Liver (tissue), 9 donors: ENCODE data around the gene TMSB15A. TPM values are rescaled to one million over a fixed set of nuclear protein-coding genes. Genes with fewer than 3 reads are reported as not detected.
"Not testable (repeated sequence)": the region's sequence is repeated elsewhere in the genome, so short reads cannot be mapped to it uniquely, and the experiment has no call there.

Source experiments
- DNase-seq: peaks from one replicate; pipeline ENCODE4 v3.0.0-alpha.2; 2017; ENCODE audit warnings: low spot score
- H3K27ac ChIP-seq, 2 donors: one replicate each; pipeline ENCODE4 v1.7.0; 2013; ENCODE audit warnings: inconsistent platforms in 2 of 2, low read length in 2 of 2, control low read depth in 1 of 2, low read depth in 1 of 2, mild to moderate bottlenecking in 1 of 2
- H3K27me3 ChIP-seq, 4 donors: one replicate each; pipeline versions ENCODE4 v1.6.1 to v1.7.0; 2013; ENCODE audit warnings: low read length in 3 of 4, inconsistent platforms in 1 of 4, mild to moderate bottlenecking in 1 of 4, moderate library complexity in 1 of 4; ENCODE audit not compliant: control insufficient read depth in 4 of 4, insufficient read depth in 4 of 4
- H3K36me3 ChIP-seq, 4 donors: one replicate each; pipeline versions ENCODE4 v1.6.1 to v1.7.0; 2013; ENCODE audit warnings: low read length in 3 of 4, mild to moderate bottlenecking in 3 of 4, low read depth in 1 of 4, moderate library complexity in 1 of 4; ENCODE audit not compliant: control insufficient read depth in 4 of 4, insufficient read depth in 3 of 4
- H3K4me1 ChIP-seq, 4 donors: one replicate each; pipeline versions ENCODE4 v1.6.1 to v1.7.0; 2013; ENCODE audit warnings: low read length in 3 of 4, mild to moderate bottlenecking in 3 of 4, moderate library complexity in 1 of 4; ENCODE audit not compliant: control insufficient read depth in 4 of 4, insufficient read depth in 4 of 4
- H3K4me3 ChIP-seq, 3 donors: one replicate each; pipeline versions ENCODE4 v1.6.1 to v1.7.0; 2013; ENCODE audit warnings: low read length in 3 of 3, control low read depth in 1 of 3, low read depth in 1 of 3, mild to moderate bottlenecking in 1 of 3
- H3K9ac ChIP-seq, 2 donors: one replicate each; pipeline ENCODE4 v1.7.0; 2013; ENCODE audit warnings: low read length in 2 of 2, mild to moderate bottlenecking in 2 of 2, moderate library complexity in 2 of 2, control low read depth in 1 of 2, low read depth in 1 of 2
- H3K9me3 ChIP-seq, 4 donors: one replicate each; pipeline versions ENCODE4 v1.6.1 to v1.7.0; 2013; ENCODE audit warnings: low read length in 3 of 4; ENCODE audit not compliant: control insufficient read depth in 4 of 4
- EGR1 ChIP-seq, 2 donors: IDR thresholded peaks; 2 replicates each; pipeline ENCODE4 v1.6.1; 2016 to 2018; ENCODE audit warnings: antibody characterized with exemption in 2 of 2, low read depth in 2 of 2
- FOXA1 ChIP-seq: IDR thresholded peaks from 2 replicates; pipeline ENCODE4 v1.6.1; 2016; ENCODE audit warnings: antibody characterized with exemption
- FOXA2 ChIP-seq: IDR thresholded peaks from 2 replicates; pipeline ENCODE4 v1.6.1; 2016; ENCODE audit warnings: antibody characterized with exemption
- GABPA ChIP-seq, 2 donors: IDR thresholded peaks in 1 of 2; conservative IDR thresholded peaks in 1 of 2; 2 replicates each; pipeline ENCODE4 v1.6.1; 2016; ENCODE audit warnings: antibody characterized with exemption in 2 of 2, mild to moderate bottlenecking in 1 of 2, moderate library complexity in 1 of 2
- HNF4A ChIP-seq, 2 donors: conservative IDR thresholded peaks; 2 replicates each; pipeline ENCODE4 v1.6.1; 2016; ENCODE audit warnings: antibody characterized with exemption in 2 of 2, mild to moderate bottlenecking in 2 of 2
- HNF4G ChIP-seq: IDR thresholded peaks from 2 replicates; pipeline ENCODE4 v1.6.1; 2016; ENCODE audit warnings: antibody characterized with exemption
- JUND ChIP-seq, 2 donors: IDR thresholded peaks; 2 replicates each; pipeline ENCODE4 v1.6.1; 2016; ENCODE audit warnings: antibody characterized with exemption in 2 of 2
- RAD21 ChIP-seq, 2 donors: IDR thresholded peaks; 2 replicates each; pipeline ENCODE4 v1.6.1; 2016; ENCODE audit warnings: antibody characterized with exemption in 2 of 2, mild to moderate bottlenecking in 2 of 2
- RXRA ChIP-seq, 2 donors: IDR thresholded peaks; 2 replicates each; pipeline ENCODE4 v1.6.1; 2017 to 2018; ENCODE audit warnings: antibody characterized with exemption in 2 of 2, mild to moderate bottlenecking in 1 of 2
- SP1 ChIP-seq: IDR thresholded peaks from 2 replicates; pipeline ENCODE4 v1.6.1; 2018; ENCODE audit warnings: antibody characterized with exemption, mild to moderate bottlenecking
- YY1 ChIP-seq: IDR thresholded peaks from 2 replicates; pipeline ENCODE4 v1.6.1; 2016; ENCODE audit warnings: antibody characterized with exemption, mild to moderate bottlenecking
- WGBS: extraction: QIAGEN DNeasy Blood & Tissue Kit; methylation state at CpG from one replicate; pipeline ENCODE4 v1.1.7; 2013; 5-methylcytosine and 5-hydroxymethylcytosine counted together
- polyA plus RNA-seq, 2 donors: library from polyadenylated mRNA; stranded (reverse) in 1 of 2; unstranded in 1 of 2; fragments of 200-250 nt in 1 of 2; fragments of >200 nt in 1 of 2; fragmentation: Nextera tagmentation in 1 of 2; extraction: Ambion mirVana in 1 of 2; gene quantifications; one replicate each; pipeline versions ENCODE4 v1.2.1 to v1.2.3, GENCODE V29; 2013 to 2015
- total RNA-seq, 2 donors: library from RNA; depleted of rRNA; stranded (reverse); fragments of >200 nt; gene quantifications; one replicate each; pipeline ENCODE4 v1.2.3, GENCODE V29; 2014
- TF ChIP-seq, protein P1 (sequence below): IDR thresholded peaks from 2 replicates; pipeline ENCODE4 v1.6.1; 2016; ENCODE audit warnings: antibody characterized with exemption
- TF ChIP-seq, protein P2 (sequence below): IDR thresholded peaks from 2 replicates; pipeline ENCODE4 v1.6.1; 2016; ENCODE audit warnings: antibody characterized with exemption
- TF ChIP-seq, protein P3 (sequence below): fragments of 150-350 bp; IDR thresholded peaks from 2 replicates; pipeline ENCODE4 v1.5.1; 2017; ENCODE audit warnings: improper control_type of control experiment, low read depth, low read length; ENCODE audit not compliant: missing input control
- TF ChIP-seq, protein P4 (sequence below): IDR thresholded peaks from 2 replicates; pipeline ENCODE4 v1.6.1; 2016; ENCODE audit warnings: antibody characterized with exemption, mild to moderate bottlenecking
- donor health status: healthy.
- donor health status: healthy.
- donor health status: healthy.
- donor health status: healthy.
- donor health status: healthy.

Gene TMSB15A
- total and polyA plus RNA-seq, 4 donors: 0.25 to 0.40 (median 0.28) TPM; not detected in 1

DNA sequence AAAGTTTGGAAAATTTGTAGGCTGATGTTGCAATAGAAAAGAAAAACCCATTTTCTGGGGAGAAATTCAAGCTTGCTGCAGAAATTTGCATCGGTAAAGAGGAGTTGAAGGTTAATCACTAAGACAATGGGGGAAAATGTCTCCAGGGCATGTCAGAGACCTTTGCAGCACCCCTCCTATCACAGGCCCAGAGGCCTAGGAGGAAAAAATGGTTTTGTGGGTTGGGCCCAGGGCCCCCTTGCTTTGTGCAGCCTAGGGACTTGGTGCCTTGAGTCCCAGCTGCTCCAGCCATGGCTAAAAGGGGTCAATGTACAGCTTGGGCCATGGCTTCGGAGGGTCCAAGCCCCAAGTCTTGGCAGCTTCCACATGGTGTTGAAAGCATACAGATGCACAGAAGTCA, 17.8 kb downstream of the TMSB15A start:
- TF ChIP-seq HNF4A (conservative IDR thresholded peaks at IDR 0.05) (no peak), HNF4G (no peak), JUND (IDR thresholded peaks at IDR 0.05) (no peak), GABPA (IDR thresholded peaks at IDR 0.05 in 1 of 2, conservative IDR thresholded peaks at IDR 0.05 in 1 of 2) (no peak), FOXA1 (no peak), RXRA (IDR thresholded peaks at IDR 0.05) (no peak), EGR1 (IDR thresholded peaks at IDR 0.05; ENCODE audit: low read depth in 2 of 2) (no peak), FOXA2 (no peak), YY1 (no peak)
- TF ChIP-seq, protein P1, sequence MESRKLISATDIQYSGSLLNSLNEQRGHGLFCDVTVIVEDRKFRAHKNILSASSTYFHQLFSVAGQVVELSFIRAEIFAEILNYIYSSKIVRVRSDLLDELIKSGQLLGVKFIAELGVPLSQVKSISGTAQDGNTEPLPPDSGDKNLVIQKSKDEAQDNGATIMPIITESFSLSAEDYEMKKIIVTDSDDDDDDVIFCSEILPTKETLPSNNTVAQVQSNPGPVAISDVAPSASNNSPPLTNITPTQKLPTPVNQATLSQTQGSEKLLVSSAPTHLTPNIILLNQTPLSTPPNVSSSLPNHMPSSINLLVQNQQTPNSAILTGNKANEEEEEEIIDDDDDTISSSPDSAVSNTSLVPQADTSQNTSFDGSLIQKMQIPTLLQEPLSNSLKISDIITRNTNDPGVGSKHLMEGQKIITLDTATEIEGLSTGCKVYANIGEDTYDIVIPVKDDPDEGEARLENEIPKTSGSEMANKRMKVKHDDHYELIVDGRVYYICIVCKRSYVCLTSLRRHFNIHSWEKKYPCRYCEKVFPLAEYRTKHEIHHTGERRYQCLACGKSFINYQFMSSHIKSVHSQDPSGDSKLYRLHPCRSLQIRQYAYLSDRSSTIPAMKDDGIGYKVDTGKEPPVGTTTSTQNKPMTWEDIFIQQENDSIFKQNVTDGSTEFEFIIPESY: no peak
- TF ChIP-seq, protein P2, sequence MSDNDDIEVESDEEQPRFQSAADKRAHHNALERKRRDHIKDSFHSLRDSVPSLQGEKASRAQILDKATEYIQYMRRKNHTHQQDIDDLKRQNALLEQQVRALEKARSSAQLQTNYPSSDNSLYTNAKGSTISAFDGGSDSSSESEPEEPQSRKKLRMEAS: no peak
- TF ChIP-seq, protein P3, sequence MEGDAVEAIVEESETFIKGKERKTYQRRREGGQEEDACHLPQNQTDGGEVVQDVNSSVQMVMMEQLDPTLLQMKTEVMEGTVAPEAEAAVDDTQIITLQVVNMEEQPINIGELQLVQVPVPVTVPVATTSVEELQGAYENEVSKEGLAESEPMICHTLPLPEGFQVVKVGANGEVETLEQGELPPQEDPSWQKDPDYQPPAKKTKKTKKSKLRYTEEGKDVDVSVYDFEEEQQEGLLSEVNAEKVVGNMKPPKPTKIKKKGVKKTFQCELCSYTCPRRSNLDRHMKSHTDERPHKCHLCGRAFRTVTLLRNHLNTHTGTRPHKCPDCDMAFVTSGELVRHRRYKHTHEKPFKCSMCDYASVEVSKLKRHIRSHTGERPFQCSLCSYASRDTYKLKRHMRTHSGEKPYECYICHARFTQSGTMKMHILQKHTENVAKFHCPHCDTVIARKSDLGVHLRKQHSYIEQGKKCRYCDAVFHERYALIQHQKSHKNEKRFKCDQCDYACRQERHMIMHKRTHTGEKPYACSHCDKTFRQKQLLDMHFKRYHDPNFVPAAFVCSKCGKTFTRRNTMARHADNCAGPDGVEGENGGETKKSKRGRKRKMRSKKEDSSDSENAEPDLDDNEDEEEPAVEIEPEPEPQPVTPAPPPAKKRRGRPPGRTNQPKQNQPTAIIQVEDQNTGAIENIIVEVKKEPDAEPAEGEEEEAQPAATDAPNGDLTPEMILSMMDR: no peak
- TF ChIP-seq, protein P4, sequence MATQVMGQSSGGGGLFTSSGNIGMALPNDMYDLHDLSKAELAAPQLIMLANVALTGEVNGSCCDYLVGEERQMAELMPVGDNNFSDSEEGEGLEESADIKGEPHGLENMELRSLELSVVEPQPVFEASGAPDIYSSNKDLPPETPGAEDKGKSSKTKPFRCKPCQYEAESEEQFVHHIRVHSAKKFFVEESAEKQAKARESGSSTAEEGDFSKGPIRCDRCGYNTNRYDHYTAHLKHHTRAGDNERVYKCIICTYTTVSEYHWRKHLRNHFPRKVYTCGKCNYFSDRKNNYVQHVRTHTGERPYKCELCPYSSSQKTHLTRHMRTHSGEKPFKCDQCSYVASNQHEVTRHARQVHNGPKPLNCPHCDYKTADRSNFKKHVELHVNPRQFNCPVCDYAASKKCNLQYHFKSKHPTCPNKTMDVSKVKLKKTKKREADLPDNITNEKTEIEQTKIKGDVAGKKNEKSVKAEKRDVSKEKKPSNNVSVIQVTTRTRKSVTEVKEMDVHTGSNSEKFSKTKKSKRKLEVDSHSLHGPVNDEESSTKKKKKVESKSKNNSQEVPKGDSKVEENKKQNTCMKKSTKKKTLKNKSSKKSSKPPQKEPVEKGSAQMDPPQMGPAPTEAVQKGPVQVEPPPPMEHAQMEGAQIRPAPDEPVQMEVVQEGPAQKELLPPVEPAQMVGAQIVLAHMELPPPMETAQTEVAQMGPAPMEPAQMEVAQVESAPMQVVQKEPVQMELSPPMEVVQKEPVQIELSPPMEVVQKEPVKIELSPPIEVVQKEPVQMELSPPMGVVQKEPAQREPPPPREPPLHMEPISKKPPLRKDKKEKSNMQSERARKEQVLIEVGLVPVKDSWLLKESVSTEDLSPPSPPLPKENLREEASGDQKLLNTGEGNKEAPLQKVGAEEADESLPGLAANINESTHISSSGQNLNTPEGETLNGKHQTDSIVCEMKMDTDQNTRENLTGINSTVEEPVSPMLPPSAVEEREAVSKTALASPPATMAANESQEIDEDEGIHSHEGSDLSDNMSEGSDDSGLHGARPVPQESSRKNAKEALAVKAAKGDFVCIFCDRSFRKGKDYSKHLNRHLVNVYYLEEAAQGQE: no peak
- H3K4me1 ChIP-seq: no peaks in the 10 kb centered on the region
- DNase-seq: no peak
- H3K9me3 ChIP-seq: no peaks in the 10 kb centered on the region
- H3K27me3 ChIP-seq: no peaks in the 10 kb centered on the region
- WGBS: 94% methylated on average over 2 of the region's 2 CpGs
- H3K27ac ChIP-seq: no peak overlapping the region
- H3K4me3 ChIP-seq: no peak overlapping the region
- no peak overlapping the region for H3K9ac ChIP-seq
- H3K36me3 ChIP-seq: no peaks in the 10 kb centered on the region

DNA sequence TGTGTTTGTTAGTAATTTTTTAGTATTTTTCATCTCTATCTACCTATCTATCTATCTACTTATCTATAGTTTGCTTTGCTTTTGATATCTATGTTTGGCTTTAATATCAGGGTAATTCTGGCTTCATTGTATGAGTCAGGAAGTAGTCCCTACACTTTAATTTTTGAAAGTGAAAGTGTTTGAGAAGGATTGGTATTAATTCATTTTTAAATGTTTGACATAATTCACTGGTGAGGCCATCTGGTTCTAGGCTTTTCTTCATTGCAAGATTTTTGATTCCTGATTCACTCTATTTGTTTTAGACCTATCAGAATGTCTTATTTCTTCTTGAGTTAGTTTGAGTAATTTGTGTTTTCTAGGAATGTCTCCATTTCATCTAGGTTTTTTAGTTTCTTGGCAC, 24.8 kb downstream of the TMSB15A start:
- Histone ChIP-seq H3K27ac (no peak overlapping the region), H3K9me3 (peaks cover 0 to 3% (median 0%) of the 10 kb centered on the region in 4 donors), H3K4me3 (no peak overlapping the region), H3K4me1 (no peaks in the 10 kb centered on the region), H3K36me3 (no peaks in the 10 kb centered on the region), H3K9ac (no peak overlapping the region), H3K27me3 (no peaks in the 10 kb centered on the region)
- no peak for TF ChIP-seq SP1
- no peak for TF ChIP-seq HNF4G
- no peak for TF ChIP-seq RAD21 (IDR thresholded peaks at IDR 0.05)
- TF ChIP-seq, protein P2: no peak
- TF ChIP-seq FOXA1: no peak
- DNase-seq: no peak

DNA sequence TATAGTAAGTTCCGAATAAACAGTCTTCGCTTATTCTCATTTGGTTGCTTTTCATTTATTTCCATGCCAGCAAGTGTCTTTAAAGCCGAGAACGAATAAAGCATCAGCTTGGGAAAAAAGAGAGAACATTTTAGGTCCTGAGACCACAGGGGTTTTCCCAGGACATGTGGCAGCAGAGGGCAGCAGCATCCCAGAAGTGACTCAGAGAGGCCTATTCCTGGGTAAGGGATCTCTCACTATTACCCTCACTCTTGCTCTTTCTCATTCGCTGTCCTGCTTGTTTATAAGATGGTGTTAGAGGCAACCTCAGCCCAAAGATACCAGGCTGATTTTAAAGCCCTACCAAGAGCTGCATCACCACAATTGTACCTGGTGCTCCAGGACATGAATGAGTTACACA, 37.8 kb downstream of the TMSB15A start:
- H3K9ac ChIP-seq, H3K9me3 ChIP-seq, H3K27ac ChIP-seq, H3K27me3 ChIP-seq, DNase-seq, H3K36me3 ChIP-seq, H3K4me3 ChIP-seq, H3K4me1 ChIP-seq: not testable (repeated sequence)
- 42% methylated on average over 2 of the region's 5 CpGs for WGBS

DNA sequence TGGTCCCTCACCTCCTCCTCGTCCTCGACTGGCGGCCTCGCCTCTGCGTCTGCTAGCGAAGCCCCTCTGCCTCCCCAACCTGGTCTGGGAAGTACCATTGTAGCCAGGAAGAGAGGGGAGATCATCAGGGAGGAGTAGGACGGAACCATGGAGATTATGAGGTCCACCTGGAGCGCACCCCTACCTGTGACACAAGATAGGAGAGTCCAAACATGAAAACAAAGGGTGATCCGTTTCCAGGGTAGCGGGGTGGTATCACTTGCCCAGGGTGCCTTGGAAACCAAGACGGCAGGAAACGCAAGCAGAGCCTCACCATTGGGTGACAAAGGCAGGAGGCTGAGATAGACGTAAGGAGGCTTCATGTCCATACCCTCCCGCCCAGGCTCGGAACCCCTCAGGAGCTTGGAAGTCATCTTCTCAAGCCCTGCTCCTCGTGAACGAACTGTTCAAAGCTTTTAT, 44.7 kb downstream of the TMSB15A start, which contains the start of gene TCP11X2:
Gene TCP11X2, minus strand, starts transcription at position 51 of the 459 bp plus-strand sequence.
- DNase-seq: not testable (repeated sequence)
- 41% methylated on average over 7 of the region's 17 CpGs for WGBS

More for the DNA sequence above, 44.7 kb downstream of the TMSB15A start, which contains the start of gene TCP11X2:
- not testable (repeated sequence) for H3K27me3 ChIP-seq, H3K36me3 ChIP-seq, H3K4me3 ChIP-seq, H3K27ac ChIP-seq, H3K9ac ChIP-seq, H3K9me3 ChIP-seq, H3K4me1 ChIP-seq
